Measurements from ENCODE around the gene SLC26A5. TPM values are rescaled to one million over a fixed set of nuclear protein-coding genes. Genes with fewer than 3 reads are reported as not detected.

The SLC26A5 gene
- total RNA-seq, 4 donors from 2014 or later = 0.51 to 2.5 (median 1.0) TPM

- WGBS, 2 donors = 42 to 91% methylated on average over 1 of the region's 1 CpG
- TF ChIP-seq CTCF (IDR thresholded peaks at IDR 0.05) = no peak
- no peak for TF ChIP-seq POLR2A (IDR thresholded peaks at IDR 0.05)
- H3K4me3 ChIP-seq (ENCODE audit: low read depth, poor library complexity, severe bottlenecking) = no peak overlapping the region
- intact Hi-C loops (cut with DNase I; ENCODE audit: low total_unique reads) = no loop called here
- no peak for DNase-seq (ENCODE audit: low spot score in 2 of 2)
Measured at GRCh38 chr7:103437623-103438022, 8.4 kb downstream of the SLC26A5 start.

- intact Hi-C loops (cut with DNase I; ENCODE audit: low total_unique reads) = no loop called here
- no peak for TF ChIP-seq POLR2A (IDR thresholded peaks at IDR 0.05)
- TF ChIP-seq CTCF (IDR thresholded peaks at IDR 0.05) = no peak
- no peak for DNase-seq (ENCODE audit: low spot score in 2 of 2)
- 46 to 66% methylated on average over 1 of the region's 1 CpG for WGBS, 2 donors
- H3K4me3 ChIP-seq (ENCODE audit: low read depth, poor library complexity, severe bottlenecking) = no peak overlapping the region
Measured at GRCh38 chr7:103432712-103433111, 13.3 kb downstream of the SLC26A5 start.

GRCh38 chr7:103425177-103425576, 20.8 kb downstream of the SLC26A5 start:
- intact Hi-C loops (cut with DNase I; ENCODE audit: low total_unique reads) = no loop called here
- TF ChIP-seq CTCF (IDR thresholded peaks at IDR 0.05) (no peak), POLR2A (IDR thresholded peaks at IDR 0.05) (no peak)
- DNase-seq (ENCODE audit: low spot score in 2 of 2) = no peak
- 49 to 59% methylated on average over 1 of the region's 1 CpG for WGBS, 2 donors
- H3K4me3 ChIP-seq (ENCODE audit: low read depth, poor library complexity, severe bottlenecking) = no peak overlapping the region

- H3K4me3 ChIP-seq (ENCODE audit: low read depth, poor library complexity, severe bottlenecking) = no peak overlapping the region
- no peak for DNase-seq (ENCODE audit: low spot score in 2 of 2)
- TF ChIP-seq POLR2A (IDR thresholded peaks at IDR 0.05) = no peak
- TF ChIP-seq CTCF (IDR thresholded peaks at IDR 0.05) = no peak
- intact Hi-C loops (cut with DNase I; ENCODE audit: low total_unique reads) = no loop called here
- WGBS, 2 donors = 79 to 82% methylated on average over 3 of the region's 3 CpGs
Measured at GRCh38 chr7:103423467-103424179, 22.4 kb downstream of the SLC26A5 start.

GRCh38 chr7:103420857-103421384, 25.1 kb downstream of the SLC26A5 start:
- no peak overlapping the region for H3K4me3 ChIP-seq (ENCODE audit: low read depth, poor library complexity, severe bottlenecking)
- intact Hi-C loops (cut with DNase I; ENCODE audit: low total_unique reads) = no loop called here
- 79 to 84% methylated on average over 5 of the region's 5 CpGs for WGBS, 2 donors

More at GRCh38 chr7:103420857-103421384, 25.1 kb downstream of the SLC26A5 start:
- TF ChIP-seq POLR2A (IDR thresholded peaks at IDR 0.05) (no peak), CTCF (IDR thresholded peaks at IDR 0.05) (no peak)
- DNase-seq (ENCODE audit: low spot score in 2 of 2) = no peak
